K562 treated with DMSO at 1 percent for 48 hours (cell line): ENCODE data around the gene SSX5. TPM values are rescaled to one million over a fixed set of nuclear protein-coding genes. Genes with fewer than 3 reads are reported as not detected.

Experiments
- total RNA-seq: library from RNA; unstranded; fragments of 300-600 nt; gene quantifications from 2 replicates; pipeline ENCODE4 v1.2.3, GENCODE V29; 2022; ENCODE audit warnings: low replicate concordance; ENCODE audit errors: extremely low read depth

Gene SSX5
- total RNA-seq = not detected in 2 replicates

GRCh38 chrX:48196745-48197201, at the start of gene SSX5:
Gene SSX5, minus strand, starts transcription at chrX:48196795. Its CDS starts 1,437 bp downstream, at chrX:48195358.

Other genes with a start within 250 kb of the SSX5 start
- gene ZNF182, start 192.8 kb downstream of the SSX5 start, total RNA-seq = not detected in 2 replicates
- not detected in 2 replicates for gene SPACA5, start 189.8 kb downstream of the SSX5 start, total RNA-seq
- gene ZNF630, start 125.2 kb downstream of the SSX5 start, total RNA-seq = not detected in 2 replicates
- not detected in 2 replicates for gene SPACA5B, start 66.2 kb downstream of the SSX5 start, total RNA-seq
- gene SSX1, start 58.6 kb upstream of the SSX5 start, total RNA-seq = not detected in 2 replicates
- gene SSX3, start 159.9 kb upstream of the SSX5 start, total RNA-seq = not detected in 2 replicates
- not detected in 2 replicates for gene SSX4, start 186.7 kb upstream of the SSX5 start, total RNA-seq
- gene SSX4B, start 215.2 kb upstream of the SSX5 start, total RNA-seq = not detected in 2 replicates